ENCODE data around the gene C2CD4B. TPM values are rescaled to one million over a fixed set of nuclear protein-coding genes. Genes with fewer than 3 reads are reported as not detected.

Gene C2CD4B
- total RNA-seq, 1 donor from 2014 or later = 3.5 TPM

- H3K36me3 ChIP-seq = no peaks in the 10 kb centered on the region
- TF ChIP-seq CTCF (IDR thresholded peaks at IDR 0.05) = no peak
- H3K27me3 ChIP-seq = no peaks in the 10 kb centered on the region
- no peak overlapping the region for H3K27ac ChIP-seq
- H3K9me3 ChIP-seq = no peaks in the 10 kb centered on the region
- no peaks in the 10 kb centered on the region for H3K4me1 ChIP-seq
- intact Hi-C loops (cut with DNase I) = no loop called here
- DNase-seq (no peak), ATAC-seq (no peak)
- no peak overlapping the region for H3K4me3 ChIP-seq
Observed at GRCh38 chr15:62149729-62150128, 15.4 kb downstream of the C2CD4B start.

GRCh38 chr15:62147551-62147950, 17.5 kb downstream of the C2CD4B start:
- DNase-seq = no peak
- Histone ChIP-seq H3K4me1 (no peaks in the 10 kb centered on the region), H3K27ac (no peak overlapping the region), H3K36me3 (no peaks in the 10 kb centered on the region), H3K9me3 (no peaks in the 10 kb centered on the region), H3K27me3 (no peaks in the 10 kb centered on the region), H3K4me3 (no peak overlapping the region)
- ATAC-seq = no peak
- TF ChIP-seq CTCF (IDR thresholded peaks at IDR 0.05) = no peak
- intact Hi-C loops (cut with DNase I) = no loop called here

- no peak overlapping the region for H3K27ac ChIP-seq
- intact Hi-C loops (cut with DNase I) = no loop called here
- no peaks in the 10 kb centered on the region for H3K36me3 ChIP-seq
- no peak for TF ChIP-seq CTCF (IDR thresholded peaks at IDR 0.05)
- no peak overlapping the region for H3K4me3 ChIP-seq
- DNase-seq (no peak), ATAC-seq (no peak)
- H3K27me3 ChIP-seq = no peaks in the 10 kb centered on the region
- H3K4me1 ChIP-seq = no peaks in the 10 kb centered on the region
- no peaks in the 10 kb centered on the region for H3K9me3 ChIP-seq
Observed at GRCh38 chr15:62147149-62147548, 17.9 kb downstream of the C2CD4B start.

- no peaks in the 10 kb centered on the region for H3K4me1 ChIP-seq
- H3K27ac ChIP-seq = no peak overlapping the region
- no peaks in the 10 kb centered on the region for H3K27me3 ChIP-seq
- H3K36me3 ChIP-seq = no peaks in the 10 kb centered on the region
- DNase-seq = no peak
- intact Hi-C loops (cut with DNase I) = no loop called here
- TF ChIP-seq CTCF (IDR thresholded peaks at IDR 0.05) = no peak
- ATAC-seq = no peak
- no peaks in the 10 kb centered on the region for H3K9me3 ChIP-seq
- H3K4me3 ChIP-seq = no peak overlapping the region
Observed at GRCh38 chr15:62145015-62145735, 19.9 kb downstream of the C2CD4B start.

GRCh38 chr15:62142736-62143135, 22.3 kb downstream of the C2CD4B start:
- H3K36me3 ChIP-seq = no peaks in the 10 kb centered on the region
- ATAC-seq = no peak
- H3K9me3 ChIP-seq = no peaks in the 10 kb centered on the region
- no peak overlapping the region for H3K27ac ChIP-seq
- H3K4me3 ChIP-seq = no peak overlapping the region
- no peaks in the 10 kb centered on the region for H3K4me1 ChIP-seq
- intact Hi-C loops (cut with DNase I) = no loop called here
- no peak for DNase-seq
- TF ChIP-seq CTCF (IDR thresholded peaks at IDR 0.05) = no peak
- no peaks in the 10 kb centered on the region for H3K27me3 ChIP-seq

Data from upper lobe of right lung (tissue), 1 donor.